Nephron progenitor cell (in vitro differentiated cells): ENCODE measurements around the gene TXNL1.

Source experiments
- DNase-seq: peaks from one replicate; pipeline ENCODE4 v3.0.0; 2021
- H3K27ac Mint-ChIP-seq: 2 replicates; pipeline ENCODE4 v1.8.0; 2021; ENCODE audit warnings: mild to moderate bottlenecking, moderate library complexity, mixed read lengths
- H3K27me3 Mint-ChIP-seq: 2 replicates; pipeline ENCODE4 v1.8.0; 2021; ENCODE audit warnings: mild to moderate bottlenecking, low read depth, mixed read lengths; ENCODE audit not compliant: poor library complexity
- H3K36me3 Mint-ChIP-seq: 2 replicates; pipeline ENCODE4 v1.8.0; 2021; ENCODE audit warnings: low read depth, mixed read lengths
- H3K4me1 Mint-ChIP-seq: 2 replicates; pipeline ENCODE4 v1.8.0; 2021; ENCODE audit warnings: mixed read lengths
- H3K4me3 Mint-ChIP-seq: 2 replicates; pipeline ENCODE4 v1.8.0; 2021; ENCODE audit warnings: mild to moderate bottlenecking, moderate library complexity, mixed read lengths
- H3K9me3 Mint-ChIP-seq: 2 replicates; pipeline ENCODE4 v1.8.0; 2021; ENCODE audit warnings: mild to moderate bottlenecking, moderate library complexity, mixed read lengths
- CTCF ChIP-seq: fragments of 200-600 bp; sonication (generic); IDR thresholded peaks from 2 replicates; pipeline ENCODE4 v1.5.0; 2021; ENCODE audit warnings: antibody characterized with exemption

TXNL1 gene

GRCh38 chr18:56672391-56672790 is 34.0 kb upstream of the TXNL1 start:
- TF ChIP-seq CTCF = no peak
- H3K27me3 Mint-ChIP-seq = no peaks in the 10 kb centered on the region
- no peaks in the 10 kb centered on the region for H3K9me3 Mint-ChIP-seq
- peaks cover 10% of the 10 kb centered on the region for H3K36me3 Mint-ChIP-seq
- H3K4me3 Mint-ChIP-seq = no peak overlapping the region
- no peaks in the 10 kb centered on the region for H3K4me1 Mint-ChIP-seq
- DNase-seq = no peak
- H3K27ac Mint-ChIP-seq = no peak overlapping the region

- DNase-seq = no peak
- no peak overlapping the region for H3K4me3 Mint-ChIP-seq
- no peak overlapping the region for H3K27ac Mint-ChIP-seq
- no peaks in the 10 kb centered on the region for H3K36me3 Mint-ChIP-seq
- no peaks in the 10 kb centered on the region for H3K27me3 Mint-ChIP-seq
- no peaks in the 10 kb centered on the region for H3K9me3 Mint-ChIP-seq
- no peak for TF ChIP-seq CTCF
- peaks cover 24% of the 10 kb centered on the region for H3K4me1 Mint-ChIP-seq
Observed at GRCh38 chr18:56662902-56663301, 24.5 kb upstream of the TXNL1 start.

- Mint-ChIP-seq H3K9me3 (no peaks in the 10 kb centered on the region), H3K36me3 (no peaks in the 10 kb centered on the region), H3K27me3 (no peaks in the 10 kb centered on the region), H3K4me3 (no peak overlapping the region), H3K27ac (no peak overlapping the region), H3K4me1 (peaks cover 24% of the 10 kb centered on the region)
- TF ChIP-seq CTCF = no peak
- no peak for DNase-seq
Observed at GRCh38 chr18:56662502-56662901, 24.1 kb upstream of the TXNL1 start.

GRCh38 chr18:56662063-56662408 is 23.6 kb upstream of the TXNL1 start:
- no peaks in the 10 kb centered on the region for H3K9me3 Mint-ChIP-seq

GRCh38 chr18:56661360-56662062 is 23.1 kb upstream of the TXNL1 start:
- Mint-ChIP-seq H3K27ac (no peak overlapping the region), H3K27me3 (no peaks in the 10 kb centered on the region), H3K9me3 (no peaks in the 10 kb centered on the region), H3K36me3 (no peaks in the 10 kb centered on the region), H3K4me3 (no peak overlapping the region), H3K4me1 (peaks cover 24% of the 10 kb centered on the region)
- no peak for TF ChIP-seq CTCF
- DNase-seq = no peak

More at GRCh38 chr18:56662063-56662408, 23.6 kb upstream of the TXNL1 start:
- TF ChIP-seq CTCF = no peak
- Mint-ChIP-seq H3K4me1 (peaks cover 24% of the 10 kb centered on the region), H3K27me3 (no peaks in the 10 kb centered on the region), H3K4me3 (no peak overlapping the region), H3K27ac (no peak overlapping the region), H3K36me3 (no peaks in the 10 kb centered on the region)
- no peak for DNase-seq

- peaks cover 24% of the 10 kb centered on the region for H3K4me1 Mint-ChIP-seq
- no peak for DNase-seq
- no peaks in the 10 kb centered on the region for H3K27me3 Mint-ChIP-seq
- H3K9me3 Mint-ChIP-seq = no peaks in the 10 kb centered on the region
- no peak overlapping the region for H3K27ac Mint-ChIP-seq
- no peaks in the 10 kb centered on the region for H3K36me3 Mint-ChIP-seq
- TF ChIP-seq CTCF = no peak
- H3K4me3 Mint-ChIP-seq = no peak overlapping the region
Observed at GRCh38 chr18:56660655-56661054, 22.3 kb upstream of the TXNL1 start.
